Measurements from ENCODE around the gene FMO2.

Gene FMO2

GRCh38 chr1:171251952-171252300 lies 66.8 kb downstream of the FMO2 start:
- Histone ChIP-seq H3K27me3 (ENCODE audit: insufficient read depth, poor library complexity, severe bottlenecking) (no peaks in the 10 kb centered on the region), H3K4me3 (replicated peaks; ENCODE audit: insufficient read depth, low read length) (no peak overlapping the region; the same call in 1 of the 2 replicates), H3K27ac (replicated peaks) (no peak overlapping the region)
- no peak for DNase-seq (ENCODE audit: low read depth in 1 of 2, low spot score in 1 of 2)
- no peak for TF ChIP-seq SPI1 (IDR thresholded peaks at IDR 0.05; ENCODE audit: borderline replicate concordance, low read depth)
- no peak for TF ChIP-seq CTCF (IDR thresholded peaks at IDR 0.05; ENCODE audit: insufficient read depth, low read length)
- no peak for TF ChIP-seq GABPA (IDR thresholded peaks at IDR 0.05; ENCODE audit: low read depth)
- TF ChIP-seq REST (IDR thresholded peaks at IDR 0.05; ENCODE audit: insufficient replicate concordance, low read depth), result no peak
- TF ChIP-seq POLR2AphosphoS5 (IDR thresholded peaks at IDR 0.05; ENCODE audit: low read depth), result no peak

- H3K4me3 ChIP-seq (replicated peaks; ENCODE audit: insufficient read depth, low read length), result no peak overlapping the region
- no peak overlapping the region for H3K27ac ChIP-seq (replicated peaks)
- no peaks in the 10 kb centered on the region for H3K27me3 ChIP-seq (ENCODE audit: insufficient read depth, poor library complexity, severe bottlenecking)
- no peak for DNase-seq (ENCODE audit: low read depth in 1 of 2, low spot score in 1 of 2)
- no peak for TF ChIP-seq GABPA (IDR thresholded peaks at IDR 0.05; ENCODE audit: low read depth)
- no peak for TF ChIP-seq REST (IDR thresholded peaks at IDR 0.05; ENCODE audit: insufficient replicate concordance, low read depth)
- TF ChIP-seq POLR2AphosphoS5 (IDR thresholded peaks at IDR 0.05; ENCODE audit: low read depth), result no peak
- no peak for TF ChIP-seq CTCF (IDR thresholded peaks at IDR 0.05; ENCODE audit: insufficient read depth, low read length)
- no peak for TF ChIP-seq SPI1 (IDR thresholded peaks at IDR 0.05; ENCODE audit: borderline replicate concordance, low read depth)
These were observed 67.4 kb downstream of the FMO2 start for GRCh38 chr1:171252482-171252881.

GRCh38 chr1:171254859-171255258 lies 69.8 kb downstream of the FMO2 start:
- TF ChIP-seq CTCF (IDR thresholded peaks at IDR 0.05; ENCODE audit: insufficient read depth, low read length), result no peak
- TF ChIP-seq REST (IDR thresholded peaks at IDR 0.05; ENCODE audit: insufficient replicate concordance, low read depth), result no peak
- no peak for TF ChIP-seq SPI1 (IDR thresholded peaks at IDR 0.05; ENCODE audit: borderline replicate concordance, low read depth)
- TF ChIP-seq POLR2AphosphoS5 (IDR thresholded peaks at IDR 0.05; ENCODE audit: low read depth), result no peak
- TF ChIP-seq GABPA (IDR thresholded peaks at IDR 0.05; ENCODE audit: low read depth), result no peak
- no peak for DNase-seq (ENCODE audit: low read depth in 1 of 2, low spot score in 1 of 2)
- H3K27me3 ChIP-seq (ENCODE audit: insufficient read depth, poor library complexity, severe bottlenecking), result no peaks in the 10 kb centered on the region

More at GRCh38 chr1:171254859-171255258, 69.8 kb downstream of the FMO2 start:
- H3K27ac ChIP-seq (replicated peaks), result no peak overlapping the region
- no peak overlapping the region for H3K4me3 ChIP-seq (replicated peaks; ENCODE audit: insufficient read depth, low read length)

All from HL-60 (cell line).